ENCODE measurements around the gene HNRNPH1. TPM values are rescaled to one million over a fixed set of nuclear protein-coding genes. Genes with fewer than 3 reads are reported as not detected.
"Not testable (repeated sequence)": the region's sequence is repeated elsewhere in the genome, so short reads cannot be mapped to it uniquely, and the experiment has no call there.

The HNRNPH1 gene
- 221 and 258 TPM in 2 replicates for total RNA-seq
- 243 TPM for polyA plus RNA-seq (2012)

DNA sequence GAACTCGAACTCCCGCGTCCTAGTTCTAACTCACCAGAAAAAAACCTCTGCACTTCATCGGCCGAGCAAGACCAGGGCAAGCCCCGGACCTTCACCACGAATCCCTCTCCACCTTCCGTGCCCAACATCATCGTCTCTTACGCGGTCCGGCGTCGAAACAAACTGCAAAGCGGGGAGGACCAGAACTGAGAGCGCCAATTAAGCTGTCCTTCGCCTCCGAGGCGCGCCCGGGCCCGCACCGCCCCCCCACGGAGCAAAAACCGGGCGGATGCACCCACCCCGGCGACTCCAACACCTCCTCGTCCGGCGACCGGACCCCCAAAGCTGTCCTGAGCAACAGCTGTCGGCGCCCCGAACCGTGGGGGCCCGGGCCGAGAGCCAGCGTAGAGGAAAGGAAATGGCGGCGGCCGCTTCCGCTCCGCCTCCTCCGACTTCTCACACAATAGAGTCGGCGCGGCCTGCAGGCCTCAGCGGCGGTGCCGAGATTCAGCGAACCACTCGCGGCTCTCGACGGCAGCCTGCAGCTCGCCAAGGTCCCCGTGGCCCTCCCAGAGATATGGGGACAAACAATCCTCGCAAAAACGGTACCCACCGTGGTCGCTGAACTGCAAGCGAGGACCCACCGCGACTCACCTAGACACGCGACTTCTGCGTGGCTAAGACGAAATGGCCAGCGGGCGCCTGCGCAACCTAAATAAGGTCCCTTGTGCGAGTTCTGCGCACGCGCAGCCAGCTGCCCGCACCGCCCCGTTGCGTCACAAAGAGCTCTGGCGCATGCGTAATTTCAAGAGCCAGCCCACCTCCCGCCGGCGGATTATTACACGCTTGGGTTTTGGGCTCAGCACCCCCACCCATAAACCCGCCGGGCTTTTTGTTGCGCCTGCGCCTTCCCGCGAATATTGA lies at the start of gene HNRNPH1:
TSS of gene HNRNPH1 (minus strand) at position 669 of the 903 bp plus-strand sequence. CDS start at position 131, 538 bp downstream.
- peak; percentile 99 for DNase-seq (ENCODE audit: low read depth)

DNA sequence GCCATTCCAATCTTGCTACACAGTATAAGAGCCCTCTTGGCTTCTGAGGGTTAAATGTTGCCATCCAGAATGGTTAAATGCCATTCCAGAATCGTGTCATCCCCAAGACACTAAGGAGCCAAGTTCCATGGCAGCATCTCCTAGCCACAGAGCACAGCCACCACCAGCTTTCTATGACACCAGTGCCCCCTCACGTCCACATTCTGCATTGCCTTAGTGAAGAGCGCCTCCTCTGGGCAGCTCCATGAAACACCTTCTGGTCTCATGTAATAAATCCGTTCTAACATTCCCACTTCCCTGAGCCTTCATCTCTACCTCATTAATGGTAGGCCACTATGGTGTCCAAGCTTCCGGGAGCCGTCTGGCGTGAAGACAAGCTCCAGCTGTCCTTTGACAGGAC lies 44.9 kb upstream of the HNRNPH1 start:
- DNase-seq (ENCODE audit: low read depth), result peak; percentile 59

GRCh38 chr5:179661647-179662046 lies 38.2 kb upstream of the HNRNPH1 start:
- DNase-seq (ENCODE audit: low read depth), result not testable (repeated sequence)

GRCh38 chr5:179658179-179658856 lies 34.8 kb upstream of the HNRNPH1 start:
- DNase-seq (ENCODE audit: low read depth), result peak; percentile 44

DNA sequence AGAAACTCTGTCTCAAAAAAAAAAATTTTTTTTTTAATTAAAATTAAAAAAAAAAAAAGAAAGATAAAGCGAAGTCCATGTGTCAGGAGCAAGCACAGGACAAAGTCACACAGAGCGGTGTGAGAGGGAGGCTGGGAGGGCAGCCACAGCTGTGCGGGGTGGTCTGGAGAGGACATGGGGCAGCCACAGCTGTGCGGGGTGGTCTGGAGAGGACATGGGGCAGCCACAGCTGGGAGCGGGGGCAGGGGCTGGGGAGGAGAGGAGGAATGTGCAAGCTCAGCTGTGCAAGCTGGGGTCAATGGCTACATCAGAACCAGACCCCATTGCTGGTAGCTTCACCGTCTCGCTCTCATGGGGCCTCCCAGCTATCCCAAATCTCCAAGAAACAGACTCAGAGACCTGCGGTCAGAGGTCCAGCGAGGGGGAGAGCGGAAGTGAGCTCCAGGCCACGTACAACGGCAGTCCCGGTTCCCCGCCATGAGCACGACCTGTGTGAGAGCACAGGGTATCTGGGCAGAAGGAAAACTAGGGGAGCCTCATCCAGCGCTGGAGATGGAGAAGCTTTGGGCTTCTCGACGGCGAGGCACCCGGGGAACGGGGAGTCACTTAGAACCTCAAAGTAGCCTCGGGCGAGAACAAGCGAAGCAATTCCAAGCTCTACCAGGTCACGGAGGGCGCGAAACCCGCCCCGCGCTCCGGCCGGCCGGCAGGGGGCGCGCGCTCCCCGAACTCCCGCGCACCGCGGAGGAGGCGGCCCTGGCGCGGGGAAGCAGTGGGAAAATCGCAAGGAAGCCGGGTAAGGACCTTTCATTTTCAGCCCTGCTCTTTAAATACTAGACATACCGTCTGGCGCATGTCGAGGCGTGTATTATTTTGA lies 34.1 kb upstream of the HNRNPH1 start:
- not testable (repeated sequence) for DNase-seq (ENCODE audit: low read depth)

DNA sequence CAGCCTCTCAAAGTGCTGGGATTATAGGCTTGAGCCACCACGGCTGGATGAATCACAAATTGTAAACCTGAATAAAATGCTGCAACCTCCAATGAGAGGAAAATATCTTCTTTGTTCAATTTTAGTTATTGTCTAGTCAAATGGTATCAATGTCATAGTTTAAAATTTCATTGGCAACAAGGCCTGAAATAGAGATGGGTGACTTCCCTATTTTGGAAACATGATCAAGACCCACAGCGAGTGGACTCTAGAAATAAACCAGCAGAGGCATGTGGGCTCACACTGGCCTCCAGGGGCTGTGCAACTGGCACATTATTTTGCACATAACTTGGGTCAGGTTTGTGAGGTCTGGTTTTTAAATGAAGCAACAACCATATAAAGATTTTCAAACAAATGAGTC lies 29.7 kb upstream of the HNRNPH1 start:
- peak; percentile 61 for DNase-seq (ENCODE audit: low read depth)

- DNase-seq (ENCODE audit: low read depth), result not testable (repeated sequence)
Measured at GRCh38 chr5:179650245-179650644, 26.8 kb upstream of the HNRNPH1 start.

GRCh38 chr5:179649166-179649703 lies 25.8 kb upstream of the HNRNPH1 start:
- not testable (repeated sequence) for DNase-seq (ENCODE audit: low read depth)

- DNase-seq (ENCODE audit: low read depth), result no peak
Measured at GRCh38 chr5:179648410-179648809, 24.9 kb upstream of the HNRNPH1 start.

GRCh38 chr5:179644766-179645165 lies 21.3 kb upstream of the HNRNPH1 start:
- DNase-seq (ENCODE audit: low read depth), result not testable (repeated sequence)

DNA sequence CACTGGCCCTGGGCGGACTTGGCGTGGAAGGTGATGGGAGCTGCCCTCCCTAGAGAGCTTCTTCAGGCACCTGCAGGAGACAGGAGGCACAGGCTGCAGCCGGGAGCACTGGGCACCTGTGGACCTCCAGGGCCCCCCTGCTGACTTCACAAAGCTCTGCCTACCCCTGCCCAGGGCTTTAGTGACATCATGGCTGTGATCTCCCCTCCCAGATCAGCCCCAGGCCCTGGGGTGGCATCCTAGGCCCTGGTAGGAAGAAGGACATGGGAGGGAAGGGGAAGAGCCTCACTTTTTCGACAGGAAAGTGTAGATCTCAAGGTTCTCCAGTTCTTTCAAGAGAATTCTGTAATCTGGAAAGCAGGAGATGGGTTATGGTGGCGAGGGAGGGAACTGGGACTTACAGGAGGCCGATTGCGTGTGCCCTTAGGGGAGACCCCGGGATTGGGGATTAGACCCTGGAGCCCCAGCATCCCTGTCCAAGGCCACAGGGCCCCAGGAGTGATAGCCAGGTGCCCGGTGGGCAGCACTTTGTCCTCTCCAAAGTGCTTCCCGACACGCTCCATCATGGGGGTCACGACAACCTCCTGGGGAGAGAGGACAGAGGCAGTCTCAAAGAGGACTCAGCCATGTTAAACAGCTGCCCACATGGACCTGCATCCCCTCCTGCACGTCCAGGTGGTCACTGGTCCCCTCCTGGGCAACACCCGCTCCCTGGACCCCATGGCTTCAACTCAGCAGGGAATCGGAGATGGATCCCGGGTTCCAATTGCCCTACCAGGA lies 19.9 kb upstream of the HNRNPH1 start:
- not testable (repeated sequence) for DNase-seq (ENCODE audit: low read depth)

DNA sequence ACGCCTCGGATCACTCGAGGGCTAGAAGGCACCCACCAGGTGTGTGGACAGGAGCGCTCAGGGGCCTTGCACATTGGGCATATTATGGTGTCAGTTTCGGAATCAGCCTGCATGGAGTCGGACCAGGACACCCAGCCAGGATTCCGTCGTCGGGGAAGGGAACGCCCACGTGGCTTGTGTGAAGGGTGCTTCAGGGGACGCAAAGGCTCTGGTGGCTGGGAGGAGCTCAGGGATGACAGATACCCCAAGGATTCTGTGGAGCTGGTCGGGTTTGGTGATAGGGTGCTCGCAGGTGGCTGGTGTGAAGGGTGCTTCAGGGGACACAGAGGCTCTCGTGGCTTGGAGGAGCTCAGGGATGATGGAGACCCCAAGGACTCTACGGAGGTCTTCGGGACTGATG lies 19.2 kb upstream of the HNRNPH1 start:
- not testable (repeated sequence) for DNase-seq (ENCODE audit: low read depth)

- not testable (repeated sequence) for DNase-seq (ENCODE audit: low read depth)
Measured at GRCh38 chr5:179641745-179642144, 18.3 kb upstream of the HNRNPH1 start.

GRCh38 chr5:179639296-179639695 lies 15.8 kb upstream of the HNRNPH1 start:
- DNase-seq (ENCODE audit: low read depth), result not testable (repeated sequence)

GRCh38 chr5:179634370-179635172 lies 11.1 kb upstream of the HNRNPH1 start:
- DNase-seq (ENCODE audit: low read depth), result not testable (repeated sequence)

- not testable (repeated sequence) for DNase-seq (ENCODE audit: low read depth)
Measured at GRCh38 chr5:179633501-179634369, 10.3 kb upstream of the HNRNPH1 start.

DNA sequence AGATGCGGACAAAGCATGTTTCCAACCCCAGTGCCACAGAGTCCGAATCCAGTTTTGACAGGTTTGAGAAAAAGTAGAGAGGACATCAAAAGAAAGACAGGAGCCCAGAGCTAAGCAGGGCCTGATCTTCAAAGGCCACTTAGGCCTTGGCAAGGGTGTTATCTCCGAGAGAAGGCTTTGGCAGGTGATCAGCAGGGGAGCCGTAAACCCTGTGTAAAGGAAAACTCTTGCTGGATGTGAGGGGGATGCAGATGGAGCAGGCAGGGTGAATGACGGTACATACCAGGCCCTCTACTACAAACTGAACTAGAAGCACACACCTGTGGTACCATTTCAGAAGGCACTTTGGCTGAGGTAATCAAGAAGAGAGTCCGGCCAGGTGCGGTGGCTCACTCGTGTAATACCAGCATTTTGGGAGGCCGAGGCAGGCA lies 1.4 kb upstream of the HNRNPH1 start:
- no peak for DNase-seq (ENCODE audit: low read depth)

Measured in myocyte (in vitro differentiated cells).